ENCODE data around the gene PADI4.

GRCh38 chr1:17405898-17406759 is 98.1 kb downstream of the PADI4 start:
- TF ChIP-seq YY1 (tag by site-specific recombination; IDR thresholded peaks at IDR 0.05), result no peak
- TF ChIP-seq TCF7L2 (IDR thresholded peaks at IDR 0.05; ENCODE audit: borderline replicate concordance, low read depth, low read length), result no peak
- no peak for TF ChIP-seq ZNF433 (tag by site-specific recombination; IDR thresholded peaks at IDR 0.05; ENCODE audit: low read depth)
- TF ChIP-seq ZNF280D (tag by site-specific recombination; IDR thresholded peaks at IDR 0.05), result no peak
- TF ChIP-seq SP2 (tag by site-specific recombination; IDR thresholded peaks at IDR 0.05), result no peak
